HG03460 (cell line): ENCODE data around the gene FZD4.
"Not testable (repeated sequence)": the region's sequence is repeated elsewhere in the genome, so short reads cannot be mapped to it uniquely, and the experiment has no call there.

Source experiments
- ATAC-seq: cut with Tn5 transposase; IDR thresholded peaks from one replicate; pipeline ENCODE4 v1.9.1; 2021; ENCODE audit not compliant: unreplicated experiment

Gene FZD4

DNA sequence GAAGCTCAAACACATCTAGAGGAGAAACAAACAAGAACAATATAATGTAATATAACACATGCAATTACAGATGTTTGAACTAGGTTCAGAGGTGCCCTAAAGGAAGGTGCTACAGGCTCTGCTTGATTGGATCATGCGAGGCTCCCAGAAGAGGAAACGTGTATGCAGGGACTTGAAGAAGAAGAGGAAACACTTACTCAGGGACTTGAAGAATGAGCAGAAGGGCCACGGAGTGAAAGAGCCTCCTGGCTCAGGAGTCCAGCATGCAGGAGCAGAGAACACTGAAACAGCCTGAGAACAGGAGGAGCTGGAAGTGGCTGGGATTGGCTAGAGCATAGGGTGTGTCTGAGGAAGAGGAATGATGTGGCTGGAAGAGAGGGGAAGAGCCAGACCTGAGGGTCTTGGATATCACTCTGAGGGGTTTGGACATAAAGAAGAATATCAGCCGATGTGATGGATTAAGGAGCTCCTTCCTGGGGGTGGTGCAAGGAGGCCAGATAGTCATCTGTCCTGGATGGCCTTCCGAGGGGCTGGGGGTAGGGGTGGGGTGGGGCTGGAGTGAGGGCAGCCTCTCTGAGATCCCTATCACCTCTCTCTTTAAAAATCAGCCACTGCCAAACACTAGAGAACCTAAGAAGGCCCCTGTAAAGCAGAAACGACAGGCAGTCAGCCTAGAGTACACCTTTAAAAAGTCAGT is 16.8 kb downstream of the FZD4 start:
- ATAC-seq = no peak

- ATAC-seq = not testable (repeated sequence)
Observed at GRCh38 chr11:86937193-86937806, 17.9 kb downstream of the FZD4 start.

- no peak for ATAC-seq
Observed at GRCh38 chr11:86934926-86935579, 20.1 kb downstream of the FZD4 start.

DNA sequence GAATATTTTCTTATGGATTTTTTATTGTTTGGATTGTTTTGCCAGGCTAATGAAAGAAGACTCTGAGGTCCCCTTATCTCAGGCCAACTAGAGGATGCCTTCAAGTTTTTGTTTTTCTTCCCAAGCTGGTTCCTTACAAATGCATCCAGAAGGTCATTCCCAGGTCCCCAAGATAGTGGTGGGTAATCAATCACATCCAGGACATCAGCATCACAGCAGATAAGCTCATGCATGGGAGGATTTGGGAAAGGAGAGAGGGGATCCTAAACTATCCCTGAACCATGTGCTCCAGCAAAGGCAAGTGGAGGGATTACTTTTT is 20.7 kb downstream of the FZD4 start:
- no peak for ATAC-seq

- ATAC-seq = no peak
Observed at GRCh38 chr11:86933891-86934581, 21.2 kb downstream of the FZD4 start.

DNA sequence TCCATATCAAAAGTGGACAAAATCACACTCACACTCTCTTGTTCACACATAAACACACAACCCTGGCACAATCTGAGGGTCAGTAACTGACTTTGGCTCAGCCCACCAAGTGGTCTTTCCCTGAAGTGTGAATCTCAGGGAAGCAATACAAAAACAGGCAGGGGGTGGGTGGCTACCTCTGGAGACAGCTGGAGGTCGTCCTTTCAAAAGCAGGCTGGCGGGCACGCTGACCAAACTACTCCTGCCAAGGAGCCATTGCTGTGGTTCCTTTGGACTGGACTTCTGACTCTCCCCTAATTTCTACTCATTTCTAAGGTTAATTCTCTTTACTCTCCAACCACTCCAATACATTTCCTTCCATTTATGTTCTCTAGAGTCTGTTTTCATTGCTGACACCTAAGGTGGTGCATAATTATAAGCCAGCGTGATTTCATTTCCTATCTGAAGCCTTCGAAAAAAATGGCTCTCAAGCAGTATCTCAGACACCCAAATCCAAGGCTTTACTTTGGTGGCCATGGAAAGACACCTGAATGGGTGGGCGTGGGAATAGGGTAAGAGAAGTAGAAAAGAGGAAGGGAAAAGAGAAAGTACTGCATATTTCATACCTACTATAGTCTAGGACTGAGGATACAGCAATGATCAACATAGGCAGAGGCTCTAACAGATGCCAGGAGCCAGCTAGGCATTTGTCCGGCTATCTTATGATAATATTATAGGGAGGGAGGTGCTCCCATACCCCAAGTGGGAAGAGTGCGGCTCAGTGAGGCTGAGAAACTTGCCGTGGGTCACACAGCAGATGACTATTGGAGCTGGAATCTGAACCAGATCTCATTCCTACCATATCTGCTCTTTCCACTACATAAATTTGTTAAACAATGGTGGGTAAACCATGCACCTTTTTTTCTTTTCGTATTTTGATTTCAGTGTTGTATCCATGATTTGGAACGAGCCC is 22.0 kb downstream of the FZD4 start:
- no peak for ATAC-seq

- ATAC-seq = no peak
Observed at GRCh38 chr11:86932259-86932585, 23.0 kb downstream of the FZD4 start.

GRCh38 chr11:86931548-86932258 is 23.5 kb downstream of the FZD4 start:
- no peak for ATAC-seq

GRCh38 chr11:86930957-86931547 is 24.1 kb downstream of the FZD4 start:
- ATAC-seq = no peak

DNA sequence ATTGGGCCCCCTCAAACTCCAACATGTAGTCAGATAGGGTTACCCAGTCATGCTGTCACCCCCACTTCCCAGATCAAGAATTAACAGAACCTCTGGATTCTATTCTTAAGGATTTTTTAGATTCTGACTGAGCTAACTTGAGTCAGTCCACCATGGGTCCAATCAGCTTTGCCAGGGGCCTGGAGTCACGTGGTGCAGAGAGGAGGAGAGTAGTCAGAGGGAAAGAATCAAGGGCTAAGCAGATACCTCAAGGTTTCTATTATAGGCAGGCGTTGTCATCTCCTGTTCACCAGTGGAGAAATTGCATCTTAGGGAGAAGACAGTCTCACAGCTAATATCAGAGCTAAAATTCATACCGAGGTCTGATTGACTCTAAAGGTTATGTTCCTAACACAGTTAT is 28.2 kb downstream of the FZD4 start:
- ATAC-seq = no peak

- ATAC-seq = no peak
Observed at GRCh38 chr11:86923999-86924766, 31.0 kb downstream of the FZD4 start.

GRCh38 chr11:86922225-86922624 is 33.0 kb downstream of the FZD4 start:
- ATAC-seq = no peak

DNA sequence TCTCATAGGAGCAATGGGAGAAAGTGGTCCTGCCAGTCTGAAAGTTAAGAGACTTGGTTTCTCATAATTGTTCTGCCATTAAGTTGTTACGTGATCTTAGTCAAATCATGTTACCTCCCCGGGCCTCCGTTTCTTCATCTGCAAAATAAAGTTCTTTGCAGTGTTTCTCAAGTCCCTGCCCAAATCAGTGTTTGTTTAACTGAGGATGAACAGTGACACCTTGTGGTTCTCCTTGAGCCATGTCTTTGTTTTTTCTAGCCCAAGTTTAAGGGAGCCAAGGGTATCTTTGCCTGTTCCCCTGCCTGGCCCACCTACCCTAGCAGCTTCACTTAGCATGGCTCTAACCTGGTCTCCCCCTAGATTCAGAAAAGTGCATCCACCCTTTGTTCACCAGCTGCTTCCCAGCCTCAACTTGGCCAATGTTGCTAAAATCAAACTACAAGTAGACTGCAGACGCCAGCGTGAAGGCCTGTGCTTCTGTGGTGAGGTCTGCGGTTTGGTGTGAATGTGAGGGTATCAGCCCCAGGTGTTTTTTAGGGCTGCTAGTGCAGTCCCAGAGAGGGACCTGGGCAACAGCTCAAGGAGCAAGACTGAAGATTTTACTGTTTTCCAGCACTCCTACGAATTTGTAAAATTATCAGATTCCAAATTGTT is 35.5 kb downstream of the FZD4 start:
- ATAC-seq = no peak

DNA sequence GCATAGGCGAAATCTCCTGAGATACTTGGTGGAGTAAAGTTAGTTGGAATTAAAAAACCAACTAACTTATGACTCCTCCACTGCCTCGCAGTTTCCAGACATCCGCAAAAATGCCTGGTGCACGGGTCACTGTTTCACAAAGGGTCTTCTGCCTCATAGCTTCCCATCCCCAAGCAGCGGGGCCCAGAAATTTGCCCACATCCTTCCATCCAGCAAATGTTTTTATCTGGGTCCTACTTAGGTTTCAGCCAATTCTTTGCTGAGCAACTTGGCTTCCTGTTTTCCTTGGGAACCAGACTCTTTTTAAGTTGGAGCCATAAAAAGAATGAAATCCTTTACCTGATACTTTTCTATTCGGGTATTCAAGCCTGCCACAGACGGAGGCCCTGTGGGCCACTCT is 36.2 kb downstream of the FZD4 start:
- ATAC-seq = no peak

GRCh38 chr11:86918496-86918895 is 36.7 kb downstream of the FZD4 start:
- no peak for ATAC-seq

DNA sequence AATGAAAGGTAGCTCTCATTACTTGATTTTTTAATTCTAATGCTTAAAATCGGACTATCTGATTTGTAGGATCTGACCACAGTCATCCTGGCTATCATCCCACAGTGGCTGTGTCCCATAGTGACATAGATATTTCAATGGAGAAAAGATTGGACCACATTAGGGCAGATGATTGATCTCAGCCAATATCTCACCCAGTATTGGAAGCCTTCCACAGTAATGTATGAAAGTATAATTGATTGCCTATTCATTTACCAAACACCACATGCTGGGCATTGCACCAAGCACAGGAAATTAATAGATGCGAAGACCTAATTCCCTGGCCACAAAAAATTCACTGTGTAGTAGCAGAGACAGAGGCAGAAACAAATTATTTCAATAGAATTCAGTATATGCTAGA is 37.6 kb downstream of the FZD4 start:
- ATAC-seq = no peak

- ATAC-seq = no peak
Observed at GRCh38 chr11:86916330-86916729, 38.9 kb downstream of the FZD4 start.

- not testable (repeated sequence) for ATAC-seq
Observed at GRCh38 chr11:86915850-86916249, 39.3 kb downstream of the FZD4 start.
